Measurements from ENCODE around the gene DECR2.

DNA sequence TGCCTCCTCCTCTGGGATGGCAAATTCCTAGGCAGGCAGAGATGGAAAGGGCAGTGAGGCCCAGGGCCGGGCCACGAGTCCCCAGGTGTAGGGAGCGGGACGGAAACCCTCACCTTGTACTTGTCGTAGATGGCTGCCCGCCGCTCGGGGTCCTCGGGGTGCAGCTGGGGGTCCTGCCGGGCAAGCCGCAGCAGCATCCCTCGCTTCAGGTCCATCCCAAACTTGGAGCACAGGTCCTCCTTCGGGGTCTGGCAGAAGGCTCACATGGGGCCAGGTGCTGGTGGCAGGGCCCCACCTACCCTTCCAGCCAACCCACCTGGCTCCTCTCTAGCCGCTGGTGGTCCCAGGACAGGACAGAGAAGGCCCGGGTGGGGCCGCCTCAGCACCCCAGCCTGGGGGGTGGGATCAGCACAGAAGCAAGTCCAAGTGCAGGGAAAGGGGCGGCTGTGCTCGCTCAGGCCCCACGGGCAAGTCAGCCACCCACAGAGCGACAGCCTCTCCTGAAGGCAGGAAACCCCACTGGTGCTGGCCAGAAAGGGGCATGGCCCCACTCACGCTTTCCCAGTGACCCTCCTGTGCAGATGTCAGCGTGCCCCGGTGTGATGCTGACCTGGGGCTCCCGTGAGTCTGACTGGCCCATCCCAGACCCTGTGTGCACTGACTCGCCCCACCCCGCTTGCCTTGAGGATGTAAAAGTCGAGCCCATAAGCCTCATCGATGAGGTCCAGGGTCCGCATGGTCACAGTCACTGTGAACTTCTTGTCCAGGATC is 33.1 kb upstream of the DECR2 start:
- TF ChIP-seq, protein P1, sequence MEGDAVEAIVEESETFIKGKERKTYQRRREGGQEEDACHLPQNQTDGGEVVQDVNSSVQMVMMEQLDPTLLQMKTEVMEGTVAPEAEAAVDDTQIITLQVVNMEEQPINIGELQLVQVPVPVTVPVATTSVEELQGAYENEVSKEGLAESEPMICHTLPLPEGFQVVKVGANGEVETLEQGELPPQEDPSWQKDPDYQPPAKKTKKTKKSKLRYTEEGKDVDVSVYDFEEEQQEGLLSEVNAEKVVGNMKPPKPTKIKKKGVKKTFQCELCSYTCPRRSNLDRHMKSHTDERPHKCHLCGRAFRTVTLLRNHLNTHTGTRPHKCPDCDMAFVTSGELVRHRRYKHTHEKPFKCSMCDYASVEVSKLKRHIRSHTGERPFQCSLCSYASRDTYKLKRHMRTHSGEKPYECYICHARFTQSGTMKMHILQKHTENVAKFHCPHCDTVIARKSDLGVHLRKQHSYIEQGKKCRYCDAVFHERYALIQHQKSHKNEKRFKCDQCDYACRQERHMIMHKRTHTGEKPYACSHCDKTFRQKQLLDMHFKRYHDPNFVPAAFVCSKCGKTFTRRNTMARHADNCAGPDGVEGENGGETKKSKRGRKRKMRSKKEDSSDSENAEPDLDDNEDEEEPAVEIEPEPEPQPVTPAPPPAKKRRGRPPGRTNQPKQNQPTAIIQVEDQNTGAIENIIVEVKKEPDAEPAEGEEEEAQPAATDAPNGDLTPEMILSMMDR (IDR thresholded peaks at IDR 0.05): no peak
- no peak for TF ChIP-seq POLR2A (IDR thresholded peaks at IDR 0.05)

All from uterus (tissue), 2 donors.